GM18517 (cell line): ENCODE data around the gene LCTL.

ENCODE experiments used
- ATAC-seq: cut with Tn5 transposase; IDR thresholded peaks from one replicate; pipeline ENCODE4 v1.9.1; 2021; ENCODE audit warnings: mild to moderate bottlenecking, moderate library complexity; ENCODE audit not compliant: unreplicated experiment

LCTL gene, protein sequence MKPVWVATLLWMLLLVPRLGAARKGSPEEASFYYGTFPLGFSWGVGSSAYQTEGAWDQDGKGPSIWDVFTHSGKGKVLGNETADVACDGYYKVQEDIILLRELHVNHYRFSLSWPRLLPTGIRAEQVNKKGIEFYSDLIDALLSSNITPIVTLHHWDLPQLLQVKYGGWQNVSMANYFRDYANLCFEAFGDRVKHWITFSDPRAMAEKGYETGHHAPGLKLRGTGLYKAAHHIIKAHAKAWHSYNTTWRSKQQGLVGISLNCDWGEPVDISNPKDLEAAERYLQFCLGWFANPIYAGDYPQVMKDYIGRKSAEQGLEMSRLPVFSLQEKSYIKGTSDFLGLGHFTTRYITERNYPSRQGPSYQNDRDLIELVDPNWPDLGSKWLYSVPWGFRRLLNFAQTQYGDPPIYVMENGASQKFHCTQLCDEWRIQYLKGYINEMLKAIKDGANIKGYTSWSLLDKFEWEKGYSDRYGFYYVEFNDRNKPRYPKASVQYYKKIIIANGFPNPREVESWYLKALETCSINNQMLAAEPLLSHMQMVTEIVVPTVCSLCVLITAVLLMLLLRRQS

DNA sequence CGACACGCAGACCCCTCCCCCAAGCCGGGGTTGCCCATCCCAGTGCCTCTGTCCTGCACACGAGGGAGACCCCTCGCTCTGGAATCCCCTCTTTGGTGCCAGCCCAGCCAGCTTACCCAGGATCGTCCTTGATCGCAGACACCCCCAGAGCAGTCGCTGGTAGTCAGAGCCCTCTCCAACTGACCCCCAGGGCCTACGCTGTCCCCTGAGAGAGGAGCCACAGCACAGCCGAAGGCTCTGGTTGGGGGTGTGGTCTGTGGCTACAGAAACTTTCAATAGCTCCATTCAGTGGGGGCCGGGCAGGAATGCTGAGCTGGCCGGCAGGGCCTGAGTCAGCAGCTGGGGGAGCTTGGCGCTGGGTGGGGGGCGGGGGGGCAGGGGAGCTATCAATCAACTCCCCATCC lies at the start of gene LCTL:
Gene LCTL, minus strand, starts transcription at position 258 of the 404 bp plus-strand sequence. CDS start 633 bp downstream, outside the sequence.
- no peak for ATAC-seq

DNA sequence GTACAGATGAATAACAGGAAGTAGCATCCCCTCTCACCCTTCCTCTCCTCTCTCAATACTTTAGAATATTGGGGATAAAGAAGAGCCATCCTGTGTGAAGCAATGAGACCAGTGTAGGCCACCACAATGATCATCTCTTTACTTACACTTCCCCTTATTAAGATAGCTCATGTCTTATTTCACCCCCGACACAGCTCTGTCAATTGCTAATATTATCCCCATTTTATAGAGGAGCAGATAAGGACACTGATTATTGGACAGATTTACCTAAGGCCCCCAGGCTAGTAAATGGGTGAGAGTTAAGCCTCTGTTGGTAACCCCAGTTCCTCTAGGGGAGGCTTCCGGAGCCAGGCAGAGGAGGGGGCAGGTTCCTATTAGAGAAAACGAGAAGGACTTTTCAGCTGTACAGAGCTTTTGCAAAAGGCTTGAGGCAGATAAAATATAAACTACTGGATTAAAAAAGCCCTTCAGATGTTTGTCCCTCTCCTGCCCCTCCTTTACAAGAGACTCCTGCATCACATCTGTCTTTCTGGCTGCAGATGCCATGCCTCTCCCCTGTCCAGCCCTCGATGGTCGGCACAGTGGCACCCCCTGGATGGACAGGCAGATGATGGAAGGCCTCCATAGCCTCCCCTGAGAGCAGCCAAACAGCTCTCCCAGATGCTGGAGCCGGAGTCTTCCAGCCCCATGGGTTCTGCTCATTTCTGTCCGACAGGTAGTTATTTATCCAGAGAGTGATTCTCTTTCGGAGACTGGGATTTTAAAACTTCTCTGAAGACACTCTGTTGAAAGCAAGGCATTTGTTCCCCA lies 49.4 kb upstream of the LCTL start:
- no peak for ATAC-seq

DNA sequence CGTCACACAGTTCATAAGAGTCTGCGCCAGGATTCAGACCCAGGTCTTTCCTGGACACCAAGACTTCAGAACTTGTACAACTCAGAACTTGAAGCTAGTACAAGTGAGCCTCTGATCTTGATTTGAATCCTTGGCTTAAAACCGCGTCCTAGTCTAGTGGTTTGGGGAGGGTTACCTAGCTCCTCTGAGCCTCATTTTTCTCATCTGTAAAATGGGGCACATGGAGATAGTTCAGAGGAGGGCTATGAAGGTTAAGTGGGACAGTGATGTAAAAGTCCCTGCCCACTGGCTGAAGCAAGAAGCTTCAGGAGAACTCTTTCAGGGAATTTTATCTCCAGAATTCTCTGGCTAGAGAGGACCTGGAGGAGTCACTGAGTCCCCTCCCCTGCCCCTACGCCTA lies 48.7 kb upstream of the LCTL start:
- no peak for ATAC-seq

DNA sequence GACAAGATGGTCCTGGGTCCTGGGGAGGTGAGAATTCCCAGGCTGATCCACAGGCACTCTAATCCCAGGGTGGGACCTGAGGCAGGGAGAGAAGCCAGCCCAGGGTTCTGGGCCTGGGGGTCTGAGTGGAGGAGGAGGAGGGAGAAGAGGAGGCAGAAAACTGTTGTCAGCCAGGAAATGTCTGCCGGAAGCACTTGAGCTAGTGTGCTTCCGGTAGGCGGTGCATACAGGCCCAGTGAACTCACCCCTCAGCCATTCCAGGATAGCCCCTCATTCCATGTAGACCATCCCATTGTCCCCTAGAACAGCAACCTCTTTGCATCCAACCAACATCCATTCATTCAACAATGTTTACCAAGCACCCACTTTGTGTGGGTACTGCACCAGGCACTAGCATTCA lies 47.9 kb upstream of the LCTL start:
- no peak for ATAC-seq

DNA sequence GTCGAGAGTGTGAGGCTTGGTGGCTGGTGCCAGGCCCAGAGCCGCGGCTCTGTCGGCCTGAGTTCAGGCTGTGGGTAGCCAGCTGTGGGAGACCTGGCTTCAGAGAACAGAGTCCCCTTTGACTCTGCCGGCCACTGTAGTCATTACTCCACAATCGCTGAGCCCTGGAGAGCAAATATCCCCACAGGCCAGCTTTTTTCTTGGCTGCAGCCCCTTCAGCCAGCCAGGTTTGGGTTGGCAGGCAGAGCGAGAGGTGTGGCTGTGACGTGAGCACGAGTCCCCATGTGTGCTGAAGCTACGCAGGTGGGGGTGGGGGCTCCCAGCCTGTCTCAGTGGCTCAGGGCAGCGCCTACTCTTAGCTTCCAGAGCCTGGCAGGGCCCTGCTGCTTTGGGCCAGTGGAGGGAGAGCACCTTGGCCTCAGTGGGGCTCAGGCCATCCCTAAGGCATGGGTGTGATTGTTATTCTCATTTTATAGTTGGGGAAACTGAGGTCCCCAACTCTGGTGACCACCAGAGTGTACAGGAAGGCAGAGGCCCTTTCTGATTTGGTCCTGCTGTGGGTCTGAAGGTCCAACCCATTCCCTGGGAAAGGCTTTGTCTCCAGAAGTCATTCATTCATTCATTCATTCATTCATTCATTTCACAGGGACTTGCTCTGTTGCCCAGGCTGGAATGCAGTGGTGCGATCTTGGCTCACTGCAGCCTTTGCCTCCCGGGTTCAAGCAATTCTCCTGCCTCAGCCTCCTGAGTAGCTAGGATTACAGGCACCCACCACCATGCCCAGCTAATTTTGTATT lies 45.7 kb upstream of the LCTL start:
- no peak for ATAC-seq

DNA sequence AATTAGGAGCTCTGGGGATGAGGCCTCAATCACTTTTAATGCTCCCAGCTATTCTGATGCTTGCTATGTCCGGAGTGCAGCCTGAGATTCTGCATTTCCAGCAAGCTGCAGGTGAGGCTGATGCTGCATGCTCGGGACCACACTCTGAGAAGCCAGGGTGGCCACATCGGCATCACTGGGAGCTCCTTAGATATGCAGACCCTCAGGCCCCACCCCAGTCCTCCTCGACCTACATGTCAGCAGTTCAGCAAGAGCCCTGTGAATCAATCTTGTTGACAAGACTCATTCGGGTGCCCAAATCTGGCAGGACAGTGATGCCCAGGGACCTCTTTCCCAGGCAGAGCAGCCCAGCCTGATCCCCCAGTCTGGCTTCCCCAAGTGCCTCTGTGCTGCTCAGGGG lies 44.1 kb upstream of the LCTL start:
- ATAC-seq: no peak

DNA sequence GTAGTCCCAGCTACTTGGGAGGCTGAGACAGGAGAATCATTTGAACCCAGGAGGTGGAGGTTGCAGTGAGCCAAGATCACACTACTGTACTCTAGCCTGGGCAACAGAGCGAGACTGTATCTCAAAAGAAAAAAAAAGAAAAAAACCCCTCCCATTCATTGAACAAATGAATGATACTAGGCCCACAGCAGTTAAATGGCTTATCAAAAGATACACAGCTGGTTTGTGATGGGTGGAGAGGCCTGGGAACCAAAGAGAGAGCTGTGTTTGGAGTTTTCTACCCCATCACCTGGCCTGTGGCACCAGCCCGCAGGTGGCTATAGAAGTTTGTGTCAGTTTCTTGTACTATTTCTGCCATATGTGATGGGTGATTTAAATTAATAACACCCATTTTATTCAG lies 43.1 kb upstream of the LCTL start:
- ATAC-seq: no peak

DNA sequence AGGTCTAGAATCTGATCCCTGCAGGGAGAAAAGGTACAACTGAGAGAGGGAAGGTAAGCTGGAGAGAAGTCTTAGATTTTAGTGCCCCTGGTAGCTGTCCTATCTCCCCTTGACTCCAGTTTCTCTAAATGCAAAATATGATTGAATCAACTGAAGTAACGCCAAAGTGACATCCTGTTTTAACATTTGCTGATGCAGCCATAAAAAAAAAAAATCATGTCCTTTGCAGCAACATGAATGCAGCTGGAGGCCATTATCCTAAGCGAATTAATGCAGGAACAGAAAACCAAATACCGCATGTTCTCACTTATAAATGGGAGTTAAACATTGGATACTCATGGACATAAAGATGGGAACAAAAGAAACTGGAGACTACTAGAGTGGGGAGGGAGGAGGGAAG lies 42.4 kb upstream of the LCTL start:
- ATAC-seq: no peak

DNA sequence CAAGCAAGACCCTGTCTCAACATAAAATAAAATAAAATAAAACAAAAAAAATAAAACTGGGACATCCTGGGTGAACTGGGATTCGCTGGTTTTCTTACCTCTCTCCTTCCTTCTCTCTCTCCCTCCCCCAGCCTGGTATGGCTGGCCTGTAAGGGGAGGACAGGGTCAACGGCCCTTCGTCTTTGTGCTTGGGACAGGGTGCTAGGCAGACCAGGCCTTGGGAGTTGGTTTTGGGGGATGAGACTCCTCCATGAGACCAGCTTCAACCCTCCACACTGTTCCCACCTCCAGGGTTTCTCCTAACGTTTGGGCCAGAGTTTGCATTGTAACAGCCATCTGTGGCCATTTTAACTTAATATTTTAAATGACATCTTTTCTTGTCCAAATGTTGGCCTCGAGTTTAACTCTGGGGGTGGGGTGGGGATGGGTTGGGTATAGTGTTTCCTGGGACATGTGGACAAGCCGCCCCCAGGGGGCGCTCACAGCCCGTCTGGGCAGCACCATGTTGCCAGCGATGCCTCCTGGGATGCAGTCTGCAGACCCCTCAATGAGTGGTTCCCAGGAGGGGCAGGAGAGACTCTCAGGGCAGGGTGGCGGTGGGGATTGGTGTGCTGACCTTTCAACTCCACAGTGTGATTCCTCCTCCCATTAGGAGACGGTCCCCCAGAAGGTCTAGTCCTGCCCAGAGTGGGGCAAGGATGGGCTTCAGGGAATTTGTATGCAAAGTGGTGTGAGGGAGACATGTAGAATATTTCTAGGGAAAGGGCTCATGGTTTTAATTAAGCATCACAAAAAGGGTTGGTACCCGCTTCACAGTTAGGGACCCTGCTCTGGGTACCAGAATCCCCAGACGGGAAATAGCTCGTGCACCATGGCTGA lies 37.7 kb upstream of the LCTL start:
- ATAC-seq: no peak

DNA sequence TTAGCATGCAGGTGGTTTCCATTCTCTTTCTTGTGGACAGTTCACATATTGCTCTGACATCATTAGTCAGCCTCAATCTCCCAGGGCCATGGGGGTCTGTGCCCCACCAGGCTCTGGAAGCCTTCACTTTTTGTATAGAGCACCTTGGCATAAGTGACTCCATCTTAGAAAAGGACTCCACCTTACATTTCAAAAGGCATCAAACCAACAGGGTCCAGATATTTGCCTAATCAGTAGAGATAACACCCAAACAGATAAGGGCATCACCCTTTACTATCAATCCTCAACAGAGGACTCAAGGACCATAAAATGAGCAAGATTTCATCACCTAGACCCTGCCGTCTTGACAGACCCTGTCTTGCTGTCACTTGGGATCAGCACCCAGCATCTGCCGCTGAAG lies 35.7 kb upstream of the LCTL start:
- no peak for ATAC-seq

DNA sequence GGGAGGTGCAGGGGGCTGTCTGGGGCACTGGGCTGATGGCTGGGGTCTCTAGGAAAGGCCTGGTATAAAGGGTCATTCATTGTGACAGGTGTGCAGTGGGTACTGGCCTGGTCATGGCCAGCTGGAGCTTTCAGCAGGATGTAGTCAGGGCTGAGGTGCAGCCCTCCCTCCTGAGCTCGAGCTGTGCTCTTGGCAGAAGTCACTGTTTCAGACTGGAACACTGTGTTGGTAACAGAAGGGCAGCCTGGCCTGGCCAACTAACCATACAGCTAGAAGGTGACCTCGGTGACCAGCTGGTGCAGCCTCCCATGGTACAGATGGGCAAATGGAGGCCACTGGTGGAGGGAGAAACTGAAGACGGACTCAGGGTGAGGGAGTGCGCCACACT lies 34.4 kb upstream of the LCTL start:
- no peak for ATAC-seq

DNA sequence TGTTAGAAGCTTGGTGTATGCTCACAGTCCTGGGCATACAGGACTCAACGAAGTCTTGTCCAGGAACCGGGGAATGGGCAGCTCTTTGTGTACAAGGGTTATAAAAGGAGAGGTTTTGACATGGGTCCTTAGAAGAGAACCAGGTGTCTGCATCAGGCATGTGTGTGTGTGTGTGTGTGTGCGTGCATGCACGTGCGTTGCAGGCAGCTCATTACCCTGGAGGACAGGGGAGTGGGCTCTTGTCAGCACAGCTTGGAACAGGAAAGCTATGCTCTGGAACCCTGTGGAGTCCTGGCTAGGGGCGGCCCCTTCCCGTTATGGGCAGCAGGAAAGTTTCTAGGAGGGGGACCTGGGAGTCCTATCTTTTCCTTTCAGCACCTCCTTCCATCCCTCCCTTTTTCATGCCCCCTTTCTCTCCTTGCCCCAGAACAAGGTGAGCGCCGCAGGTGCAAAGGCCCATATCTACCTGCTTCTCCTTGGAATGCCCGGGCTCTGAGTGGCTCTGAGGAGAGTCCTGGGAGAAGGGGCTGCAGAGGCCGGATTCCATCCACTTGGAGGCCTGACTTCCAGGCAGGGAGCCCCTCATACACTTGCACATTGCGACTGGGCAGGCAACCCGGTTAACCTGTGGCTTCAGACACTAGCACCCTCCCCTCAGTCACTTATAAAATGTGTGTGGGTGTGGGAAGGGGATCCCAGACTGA lies 33.9 kb upstream of the LCTL start:
- no peak for ATAC-seq

DNA sequence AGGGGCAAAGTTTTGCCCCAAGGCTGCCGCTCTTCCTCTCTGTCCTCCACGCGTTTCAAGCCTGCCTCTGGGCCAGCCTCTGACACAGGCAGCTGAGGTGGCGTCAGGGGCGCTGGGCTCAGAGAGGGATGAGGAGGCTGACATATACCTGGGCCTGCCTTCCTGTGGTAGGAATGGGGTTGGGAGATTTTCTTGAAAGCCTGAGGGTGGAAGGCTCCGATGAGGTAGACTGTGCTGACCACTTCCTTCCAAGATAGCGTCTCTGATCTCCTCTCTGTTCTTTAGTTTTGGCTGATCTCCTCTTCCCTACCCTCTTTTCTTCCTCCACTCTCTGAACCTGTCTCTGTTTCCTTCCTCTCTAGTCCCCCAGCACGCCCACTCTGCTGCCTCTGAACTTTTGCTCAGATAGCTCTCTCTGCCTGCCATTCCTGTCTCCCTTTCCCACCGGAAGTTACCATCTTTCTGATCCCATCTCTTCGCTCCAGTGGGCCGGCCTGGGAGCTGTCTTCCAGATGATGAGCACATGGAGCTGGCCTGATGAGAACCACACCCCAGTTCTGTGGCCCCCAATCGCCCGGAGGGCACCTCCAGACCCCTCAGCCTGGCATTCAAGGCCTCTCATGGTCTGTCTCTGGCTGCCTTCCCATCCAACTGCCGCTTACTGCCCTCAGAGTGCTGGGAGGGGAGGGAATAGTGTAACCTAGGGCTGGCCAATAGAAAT lies 32.5 kb upstream of the LCTL start:
- no peak for ATAC-seq

DNA sequence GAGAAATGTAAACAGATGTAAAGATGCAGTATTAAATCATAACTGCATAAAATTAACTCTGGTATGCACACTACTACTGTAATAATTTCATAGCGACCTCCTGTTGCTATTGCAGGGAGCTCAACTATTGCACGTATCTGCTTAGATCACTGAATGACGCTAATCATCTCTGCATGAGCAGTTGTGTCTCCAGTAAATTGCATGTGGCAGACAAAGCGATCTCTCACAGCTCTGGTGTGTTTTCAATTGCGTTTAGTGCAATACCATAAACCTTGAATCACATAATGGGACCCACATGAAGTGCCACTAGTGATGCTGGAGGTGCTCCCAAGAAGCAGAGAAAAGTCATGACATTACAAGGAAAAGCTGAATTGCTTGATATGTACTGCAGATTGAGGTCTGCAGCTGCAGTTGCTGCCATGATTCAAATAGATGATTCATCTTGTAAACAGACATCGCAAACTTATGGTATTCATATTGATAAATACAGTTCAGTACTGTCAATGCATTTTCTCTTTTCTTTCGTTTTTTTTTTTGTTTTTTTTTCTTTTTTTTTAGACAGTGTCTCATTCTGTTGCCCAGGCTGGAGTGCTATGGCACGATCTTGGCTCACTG lies 30.2 kb upstream of the LCTL start:
- no peak for ATAC-seq

DNA sequence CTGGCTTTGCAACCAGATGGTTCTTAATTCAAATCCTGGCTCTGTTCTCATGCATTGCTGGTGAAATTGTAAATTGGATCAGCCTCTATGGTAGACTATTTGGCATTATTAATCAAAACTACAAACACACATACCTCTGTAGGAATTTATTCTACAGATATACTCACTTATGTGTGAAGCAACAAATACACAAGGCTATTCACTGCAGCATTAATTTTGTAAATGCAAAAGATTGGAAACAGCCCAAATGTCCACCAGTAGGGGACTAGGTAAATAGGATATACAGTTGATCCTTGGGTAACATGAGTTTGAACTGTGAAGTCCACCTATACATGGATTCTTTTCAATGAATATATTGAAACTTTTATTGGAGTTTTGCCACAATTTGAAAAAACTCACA lies 29.5 kb upstream of the LCTL start:
- ATAC-seq: no peak

DNA sequence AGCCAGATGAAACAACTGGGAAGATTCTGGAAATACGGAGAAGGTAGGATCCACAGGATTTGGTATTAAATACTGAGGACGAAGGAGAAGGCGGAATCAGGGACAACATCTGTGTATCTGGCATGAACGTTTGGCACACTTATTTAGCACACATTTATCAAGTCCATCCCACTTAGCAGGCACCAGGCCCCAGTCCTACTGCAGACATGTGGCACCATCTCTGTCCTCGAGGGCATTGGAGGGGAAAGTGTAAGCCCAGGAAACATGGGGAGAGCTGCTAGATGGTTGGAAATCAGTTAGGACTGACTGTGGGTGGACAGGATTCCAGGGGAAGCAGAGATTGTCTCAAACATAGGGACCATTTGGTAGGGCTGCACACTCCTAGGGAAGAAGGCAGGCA lies 29.0 kb upstream of the LCTL start:
- ATAC-seq: no peak

DNA sequence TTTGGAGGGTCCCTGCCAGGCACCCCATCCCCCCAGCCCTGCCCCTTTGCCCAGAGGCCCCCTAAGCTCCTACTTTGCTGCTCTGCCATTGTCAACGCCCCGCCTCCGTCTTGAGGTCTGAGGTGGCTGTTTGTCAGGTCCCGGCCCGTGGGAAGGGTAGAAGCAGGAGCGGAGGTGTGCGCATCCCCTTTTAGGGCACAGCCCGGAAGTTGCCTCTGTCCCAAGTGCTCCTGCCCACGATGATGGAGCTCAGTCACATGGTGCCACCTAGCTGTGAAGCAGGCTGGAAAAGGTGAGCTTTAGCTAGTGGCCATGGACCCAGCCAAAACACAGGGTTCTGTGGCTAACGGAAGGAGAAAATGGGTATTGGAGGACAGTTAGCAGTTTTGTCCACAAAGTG lies 28.5 kb upstream of the LCTL start:
- ATAC-seq: no peak

DNA sequence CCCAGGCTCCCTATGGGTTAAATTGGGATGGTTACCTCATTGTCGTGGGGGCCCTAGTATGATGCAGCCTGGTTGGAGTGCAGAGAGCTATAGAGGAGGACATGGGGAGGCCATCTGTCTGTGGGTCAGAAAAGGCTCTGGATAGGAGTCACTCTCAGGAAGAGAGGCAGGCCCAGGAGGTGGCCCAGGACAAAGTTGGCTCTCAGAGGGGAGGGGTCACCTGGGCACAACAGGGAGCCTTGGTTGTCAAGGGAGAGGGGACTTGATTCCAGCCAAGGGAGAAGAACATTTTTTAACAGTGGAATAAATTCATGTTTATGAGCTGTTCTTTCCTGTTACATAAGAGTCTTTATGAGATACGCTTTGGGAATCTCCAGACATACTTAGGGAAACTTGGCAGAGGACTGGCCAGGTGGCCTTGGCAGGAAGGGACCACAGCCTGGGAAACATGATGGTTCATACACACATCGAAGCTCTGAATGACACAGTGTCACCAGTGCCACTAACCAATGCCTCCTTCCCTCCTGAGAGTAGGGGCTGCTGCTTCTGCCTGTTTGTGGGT lies 27.5 kb upstream of the LCTL start:
- ATAC-seq: no peak
